HUES6 (cell line): ENCODE results near the gene NINJ1.

Source experiments
- H3K27ac ChIP-seq: 2 replicates; pipeline ENCODE4 v1.7.0; 2013; ENCODE audit warnings: low read depth, mild to moderate bottlenecking, low read length, inconsistent platforms
- H3K27me3 ChIP-seq: 2 replicates; pipeline ENCODE4 v1.6.1; 2013; ENCODE audit warnings: low read length; ENCODE audit not compliant: control insufficient read depth, insufficient read depth
- H3K36me3 ChIP-seq: 2 replicates; pipeline ENCODE4 v1.6.1; 2013; ENCODE audit warnings: low read length; ENCODE audit not compliant: control insufficient read depth, insufficient read depth
- H3K4me1 ChIP-seq: 2 replicates; pipeline ENCODE4 v1.6.1; 2013; ENCODE audit warnings: low read length; ENCODE audit not compliant: control insufficient read depth, insufficient read depth
- H3K4me3 ChIP-seq: 2 replicates; pipeline ENCODE4 v1.5.1; 2013; ENCODE audit warnings: low read depth, low read length
- H3K9ac ChIP-seq: one replicate; pipeline ENCODE4 v1.6.1; 2013; ENCODE audit warnings: mild to moderate bottlenecking, low read length
- H3K9me3 ChIP-seq: 2 replicates; pipeline ENCODE4 v1.6.1; 2013; ENCODE audit warnings: low read depth, low read length; ENCODE audit not compliant: control insufficient read depth, insufficient read depth

NINJ1 gene

DNA sequence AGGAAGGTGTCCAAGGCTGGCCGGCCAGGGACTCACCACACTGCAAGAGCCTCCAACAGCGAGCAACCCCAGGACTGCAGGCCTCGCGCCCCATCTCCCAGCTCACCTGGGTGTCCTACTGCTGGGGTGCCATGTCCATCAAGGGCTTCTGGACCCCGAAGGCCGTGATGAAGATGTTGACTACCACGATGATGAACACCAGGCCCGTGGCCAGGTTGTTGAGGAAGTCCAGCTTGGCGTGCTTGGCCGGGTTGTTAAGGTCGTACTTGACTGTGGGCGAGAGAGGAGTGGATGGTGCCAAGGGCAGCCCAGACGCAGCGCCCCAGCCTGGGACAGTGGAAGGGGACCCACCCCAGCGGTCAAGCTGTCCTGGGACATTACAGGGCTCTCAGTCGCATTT, 9.3 kb downstream of the NINJ1 start:
- peaks cover 34% of the 10 kb centered on the region for H3K36me3 ChIP-seq

DNA sequence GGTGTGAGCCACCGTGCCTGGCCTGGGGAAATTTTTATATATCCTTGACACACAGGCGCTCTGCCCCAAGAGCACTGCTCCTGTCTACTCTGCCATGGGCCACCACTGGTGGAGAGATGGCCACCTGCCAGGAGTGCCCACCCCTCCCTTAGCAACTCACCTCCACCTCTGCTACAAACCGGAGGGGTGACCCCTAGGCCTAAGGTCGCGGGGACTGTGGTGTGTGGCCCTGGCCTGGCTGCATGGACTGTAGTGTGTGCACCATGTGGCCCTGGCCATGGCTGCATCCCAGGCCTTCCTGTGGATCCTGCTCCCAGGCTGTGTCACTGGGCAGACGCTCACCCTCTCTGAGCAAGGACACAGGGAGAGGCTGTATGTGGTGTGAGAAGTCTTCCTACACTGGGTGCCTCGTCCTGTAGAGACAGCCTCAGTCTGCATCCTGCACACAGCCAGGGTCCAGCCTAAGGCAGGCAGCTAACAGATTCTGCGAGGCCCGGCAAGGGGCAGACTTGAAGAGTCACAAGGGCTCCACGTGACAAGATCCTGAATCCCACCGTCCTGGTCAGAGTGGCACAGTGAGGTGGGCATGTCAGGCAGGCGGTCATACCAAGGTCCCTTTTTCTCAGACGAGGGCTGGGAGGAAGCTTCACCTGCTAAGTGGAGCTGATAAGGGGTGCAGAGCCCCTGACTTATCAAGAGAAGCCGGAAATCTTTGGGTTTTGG, 10.3 kb downstream of the NINJ1 start:
- Histone ChIP-seq H3K36me3 (peaks cover 34% of the 10 kb centered on the region), H3K27me3 (no peaks in the 10 kb centered on the region), H3K9ac (no peak overlapping the region)

More for the DNA sequence above, 9.3 kb downstream of the NINJ1 start:
- Histone ChIP-seq H3K27me3 (no peaks in the 10 kb centered on the region), H3K4me1 (peaks cover 22% of the 10 kb centered on the region), H3K9me3 (no peaks in the 10 kb centered on the region), H3K9ac (no peak overlapping the region), H3K27ac (no peak overlapping the region), H3K4me3 (no peak overlapping the region)

GRCh38 chr9:93122721-93123221, 11.3 kb downstream of the NINJ1 start:
- H3K36me3 ChIP-seq = peaks cover 34% of the 10 kb centered on the region
- H3K4me1 ChIP-seq = peaks cover 20% of the 10 kb centered on the region
- H3K4me3 ChIP-seq = no peak overlapping the region
- H3K27me3 ChIP-seq = no peaks in the 10 kb centered on the region
- no peak overlapping the region for H3K27ac ChIP-seq
- no peaks in the 10 kb centered on the region for H3K9me3 ChIP-seq
- no peak overlapping the region for H3K9ac ChIP-seq

More for the DNA sequence above, 10.3 kb downstream of the NINJ1 start:
- H3K4me1 ChIP-seq = peaks cover 22% of the 10 kb centered on the region
- H3K9me3 ChIP-seq = no peaks in the 10 kb centered on the region
- no peak overlapping the region for H3K27ac ChIP-seq
- H3K4me3 ChIP-seq = no peak overlapping the region

DNA sequence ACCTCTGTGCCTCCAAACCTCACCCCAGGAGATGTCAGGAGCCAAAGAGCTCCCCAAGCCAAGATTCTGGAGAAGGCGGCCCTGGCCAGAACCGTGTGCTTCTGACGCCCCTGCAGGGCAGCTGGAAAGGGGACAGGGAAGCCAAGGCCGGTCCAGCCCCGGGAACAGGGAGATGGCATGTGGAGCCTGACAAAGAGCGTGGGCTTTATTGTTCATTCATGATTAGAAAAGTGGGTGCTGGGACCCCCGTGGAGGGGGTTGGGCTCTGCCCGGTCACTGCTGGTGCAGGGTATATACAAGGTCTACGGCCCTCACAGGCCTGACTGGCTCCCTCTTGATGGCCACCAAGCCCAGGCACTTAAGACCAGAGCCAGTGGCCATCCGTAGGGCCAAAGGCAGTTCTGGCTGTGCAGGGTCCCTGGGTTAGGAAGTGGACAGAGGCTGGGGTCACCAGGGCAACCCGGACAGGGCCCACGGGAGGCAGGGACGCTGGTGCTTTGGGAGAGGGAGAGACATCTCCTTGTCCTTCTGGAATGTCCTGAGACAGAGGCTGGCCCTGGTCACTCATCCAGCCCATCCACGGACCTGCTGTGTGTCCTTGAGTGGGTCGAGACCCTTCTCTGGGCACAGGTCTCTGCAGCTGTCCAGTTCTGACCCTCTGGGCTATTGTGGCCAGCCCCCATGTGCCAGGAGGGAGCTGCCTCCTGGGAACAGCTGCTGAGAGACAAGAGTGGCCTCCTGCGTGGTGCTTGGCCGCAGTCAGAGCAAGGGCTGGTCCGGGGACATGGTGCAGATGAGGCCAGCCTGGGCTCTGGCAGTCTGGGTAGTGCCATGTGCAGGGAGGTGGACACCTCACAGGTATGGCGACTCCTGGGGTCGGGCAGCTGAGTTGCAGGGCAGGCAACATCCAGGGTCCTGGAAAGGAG, 12.5 kb downstream of the NINJ1 start:
- H3K27ac ChIP-seq = no peak overlapping the region
- H3K9me3 ChIP-seq = no peaks in the 10 kb centered on the region

GRCh38 chr9:93120846-93121315, 13.2 kb downstream of the NINJ1 start:
- Histone ChIP-seq H3K9me3 (no peaks in the 10 kb centered on the region), H3K4me3 (no peak overlapping the region), H3K27me3 (no peaks in the 10 kb centered on the region), H3K9ac (no peak overlapping the region), H3K36me3 (peaks cover 34% of the 10 kb centered on the region), H3K27ac (no peak overlapping the region), H3K4me1 (peaks cover 13% of the 10 kb centered on the region)

More for the DNA sequence above, 12.5 kb downstream of the NINJ1 start:
- peaks cover 10% of the 10 kb centered on the region for H3K4me1 ChIP-seq
- H3K9ac ChIP-seq = no peak overlapping the region
- H3K4me3 ChIP-seq = no peak overlapping the region
- no peaks in the 10 kb centered on the region for H3K27me3 ChIP-seq
- peaks cover 34% of the 10 kb centered on the region for H3K36me3 ChIP-seq

DNA sequence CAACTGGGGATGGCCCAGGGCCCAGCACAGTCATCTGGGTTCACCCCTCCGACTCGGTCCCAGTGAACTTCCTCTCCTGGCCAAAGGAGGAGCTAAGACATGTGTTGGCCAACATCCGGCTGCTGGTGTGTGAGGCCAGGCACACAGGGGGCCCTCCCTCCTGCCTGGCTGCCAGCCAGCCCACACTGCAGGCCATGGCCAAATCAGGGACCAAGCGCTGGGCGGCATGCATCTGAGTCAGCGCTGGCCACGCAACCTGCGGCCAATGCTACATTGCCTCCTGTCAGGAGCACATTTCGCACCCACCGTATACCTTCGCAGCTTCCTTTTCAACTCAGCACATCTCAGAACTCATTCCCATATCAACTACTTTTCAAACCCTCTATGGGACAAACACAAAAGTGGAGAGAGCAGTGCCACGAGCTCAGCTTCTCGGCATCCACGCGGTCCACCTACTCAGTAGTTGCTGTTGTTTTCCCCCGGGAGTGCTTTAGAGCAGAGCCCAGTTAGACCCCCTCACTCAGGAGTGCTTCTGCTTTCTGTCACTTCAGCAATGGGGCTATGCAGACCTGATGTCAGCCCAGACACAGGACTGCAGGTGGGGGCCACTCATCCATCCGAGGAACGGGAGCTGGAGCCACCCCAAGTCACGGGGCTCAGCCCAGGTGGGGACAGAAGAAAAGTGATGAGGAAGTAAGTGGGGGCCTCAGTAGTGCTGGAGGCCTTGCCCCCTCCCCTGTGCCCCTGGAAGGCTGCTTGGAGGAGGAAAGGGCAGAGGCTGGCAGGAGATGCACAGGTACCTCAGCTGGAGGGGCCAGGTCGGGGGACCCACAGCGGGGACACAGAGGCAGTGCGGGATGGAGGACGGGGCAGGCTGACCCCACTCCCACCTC, 13.9 kb downstream of the NINJ1 start:
- no peak overlapping the region for H3K9ac ChIP-seq
- H3K9me3 ChIP-seq = no peaks in the 10 kb centered on the region
- peaks cover 13% of the 10 kb centered on the region for H3K4me1 ChIP-seq
- H3K4me3 ChIP-seq = no peak overlapping the region
- H3K27me3 ChIP-seq = no peaks in the 10 kb centered on the region
- peaks cover 31% of the 10 kb centered on the region for H3K36me3 ChIP-seq
- no peak overlapping the region for H3K27ac ChIP-seq

GRCh38 chr9:93119703-93119952, 14.4 kb downstream of the NINJ1 start:
- Histone ChIP-seq H3K9me3 (no peaks in the 10 kb centered on the region), H3K36me3 (peaks cover 26% of the 10 kb centered on the region), H3K27ac (no peak overlapping the region), H3K9ac (no peak overlapping the region), H3K4me1 (peaks cover 16% of the 10 kb centered on the region), H3K27me3 (no peaks in the 10 kb centered on the region), H3K4me3 (no peak overlapping the region)

- Histone ChIP-seq H3K4me1 (peaks cover 21% of the 10 kb centered on the region), H3K27me3 (no peaks in the 10 kb centered on the region), H3K36me3 (peaks cover 23% of the 10 kb centered on the region), H3K9ac (no peak overlapping the region), H3K27ac (no peak overlapping the region), H3K4me3 (no peak overlapping the region), H3K9me3 (no peaks in the 10 kb centered on the region)
Measured at GRCh38 chr9:93118863-93119702, 15.0 kb downstream of the NINJ1 start.

GRCh38 chr9:93117924-93118862, 15.9 kb downstream of the NINJ1 start:
- Histone ChIP-seq H3K4me1 (peaks cover 26% of the 10 kb centered on the region), H3K9me3 (no peaks in the 10 kb centered on the region), H3K27ac (no peak overlapping the region)

More at GRCh38 chr9:93117924-93118862, 15.9 kb downstream of the NINJ1 start:
- Histone ChIP-seq H3K4me3 (no peak overlapping the region), H3K36me3 (peaks cover 14% of the 10 kb centered on the region), H3K9ac (no peak overlapping the region), H3K27me3 (no peaks in the 10 kb centered on the region)
